ENCODE results near the gene NFIA. TPM values are rescaled to one million over a fixed set of nuclear protein-coding genes. Genes with fewer than 3 reads are reported as not detected.

NFIA gene
- total and polyA plus RNA-seq, 4 experiments from 2014 or later = 5.1 to 7.3 (median 6.7) TPM

GRCh38 chr1:61368876-61369275, 286.5 kb downstream of the NFIA start:
- Histone ChIP-seq H3K4me3 (ENCODE audit: low read length in 2 of 2) (no peak overlapping the region), H3K4me1 (ENCODE audit: insufficient read depth, low read length) (no peaks in the 10 kb centered on the region), H3K27ac (ENCODE audit: low read depth, low read length) (no peak overlapping the region), H3K9me3 (ENCODE audit: control insufficient read depth in 1 of 2, low read length in 2 of 2) (no peaks in the 10 kb centered on the region), H3K27me3 (ENCODE audit: insufficient read depth, low read length) (no peaks in the 10 kb centered on the region), H3K36me3 (ENCODE audit: insufficient read depth, low read length) (no peaks in the 10 kb centered on the region)
- DNase-seq = no peak
- no peaks in the 10 kb centered on the region for H3K9me3 Mint-ChIP-seq
- ChIA-PET CTCF (ENCODE audit: partially characterized antibody) (no interaction called here), POLR2A (ENCODE audit: partially characterized antibody) (no interaction called here)
- no peaks in the 10 kb centered on the region for H3K4me1 Mint-ChIP-seq
- intact Hi-C loops (cut with micrococcal nuclease) = no loop called here
- no peak overlapping the region for H3K4me3 Mint-ChIP-seq
- H3K27ac Mint-ChIP-seq = no peak overlapping the region
- peaks cover 0 to 10% of the 10 kb centered on the region in 2 donors for H3K36me3 Mint-ChIP-seq
- H3K27me3 Mint-ChIP-seq = no peaks in the 10 kb centered on the region

- Histone ChIP-seq H3K4me1 (ENCODE audit: insufficient read depth, low read length) (no peaks in the 10 kb centered on the region), H3K36me3 (ENCODE audit: insufficient read depth, low read length) (no peaks in the 10 kb centered on the region), H3K27ac (ENCODE audit: low read depth, low read length) (no peak overlapping the region), H3K27me3 (ENCODE audit: insufficient read depth, low read length) (no peaks in the 10 kb centered on the region), H3K9me3 (ENCODE audit: control insufficient read depth in 1 of 2, low read length in 2 of 2) (no peaks in the 10 kb centered on the region), H3K4me3 (ENCODE audit: low read length in 2 of 2) (no peak overlapping the region)
- no peak for DNase-seq
- Mint-ChIP-seq H3K27ac (no peak overlapping the region), H3K36me3 (peaks cover 0 to 10% of the 10 kb centered on the region in 2 donors), H3K4me3 (no peak overlapping the region), H3K27me3 (no peaks in the 10 kb centered on the region), H3K4me1 (no peaks in the 10 kb centered on the region), H3K9me3 (no peaks in the 10 kb centered on the region)
- CTCF ChIA-PET (ENCODE audit: partially characterized antibody) = no interaction called here
- POLR2A ChIA-PET (ENCODE audit: partially characterized antibody) = no interaction called here
- intact Hi-C loops (cut with micrococcal nuclease) = no loop called here
Measured at GRCh38 chr1:61370177-61370912, 288.0 kb downstream of the NFIA start.

- H3K27ac Mint-ChIP-seq = no peak overlapping the region
- ChIA-PET POLR2A (ENCODE audit: partially characterized antibody) (no interaction called here), CTCF (ENCODE audit: partially characterized antibody) (no interaction called here)
- Histone ChIP-seq H3K4me3 (ENCODE audit: low read length in 2 of 2) (no peak overlapping the region), H3K9me3 (ENCODE audit: control insufficient read depth in 1 of 2, low read length in 2 of 2) (no peaks in the 10 kb centered on the region), H3K4me1 (ENCODE audit: insufficient read depth, low read length) (no peaks in the 10 kb centered on the region), H3K36me3 (ENCODE audit: insufficient read depth, low read length) (no peaks in the 10 kb centered on the region), H3K27ac (ENCODE audit: low read depth, low read length) (no peak overlapping the region), H3K27me3 (ENCODE audit: insufficient read depth, low read length) (no peaks in the 10 kb centered on the region)
- H3K36me3 Mint-ChIP-seq = peaks cover 0 to 10% of the 10 kb centered on the region in 2 donors
- no peak overlapping the region for H3K4me3 Mint-ChIP-seq
- no peak for DNase-seq
- H3K9me3 Mint-ChIP-seq = no peaks in the 10 kb centered on the region
- H3K27me3 Mint-ChIP-seq = no peaks in the 10 kb centered on the region
- intact Hi-C loops (cut with micrococcal nuclease) = no loop called here
- H3K4me1 Mint-ChIP-seq = no peaks in the 10 kb centered on the region
Measured at GRCh38 chr1:61370913-61371279, 288.5 kb downstream of the NFIA start.

GRCh38 chr1:61372944-61373343, 290.6 kb downstream of the NFIA start:
- no peak for DNase-seq
- POLR2A ChIA-PET (ENCODE audit: partially characterized antibody) = no interaction called here
- Mint-ChIP-seq H3K27me3 (no peaks in the 10 kb centered on the region), H3K9me3 (no peaks in the 10 kb centered on the region), H3K27ac (no peak overlapping the region), H3K36me3 (peaks cover 0 to 10% of the 10 kb centered on the region in 2 donors), H3K4me1 (no peaks in the 10 kb centered on the region), H3K4me3 (no peak overlapping the region)
- no peaks in the 10 kb centered on the region for H3K9me3 ChIP-seq (ENCODE audit: control insufficient read depth in 1 of 2, low read length in 2 of 2)
- intact Hi-C loops (cut with micrococcal nuclease) = no loop called here
- no peak overlapping the region for H3K27ac ChIP-seq (ENCODE audit: low read depth, low read length)
- H3K36me3 ChIP-seq (ENCODE audit: insufficient read depth, low read length) = no peaks in the 10 kb centered on the region
- CTCF ChIA-PET (ENCODE audit: partially characterized antibody) = interaction anchor here (0.9 kb wide), 1 partner anchor 329 kb away, joined by 3 read pairs; no protein-coding TSS in a partner anchor
- no peaks in the 10 kb centered on the region for H3K27me3 ChIP-seq (ENCODE audit: insufficient read depth, low read length)
- H3K4me1 ChIP-seq (ENCODE audit: insufficient read depth, low read length) = no peaks in the 10 kb centered on the region
- no peak overlapping the region for H3K4me3 ChIP-seq (ENCODE audit: low read length in 2 of 2)

GRCh38 chr1:61374156-61374555, 291.8 kb downstream of the NFIA start:
- no peaks in the 10 kb centered on the region for H3K27me3 Mint-ChIP-seq

GRCh38 chr1:61375082-61375880, 292.9 kb downstream of the NFIA start:
- intact Hi-C loops (cut with micrococcal nuclease) = no loop called here
- Histone ChIP-seq H3K9me3 (ENCODE audit: control insufficient read depth in 1 of 2, low read length in 2 of 2) (no peaks in the 10 kb centered on the region), H3K27ac (ENCODE audit: low read depth, low read length) (no peak overlapping the region), H3K4me3 (ENCODE audit: low read length in 2 of 2) (no peak overlapping the region), H3K4me1 (ENCODE audit: insufficient read depth, low read length) (no peaks in the 10 kb centered on the region), H3K27me3 (ENCODE audit: insufficient read depth, low read length) (no peaks in the 10 kb centered on the region), H3K36me3 (ENCODE audit: insufficient read depth, low read length) (no peaks in the 10 kb centered on the region)
- Mint-ChIP-seq H3K27me3 (no peaks in the 10 kb centered on the region), H3K9me3 (no peaks in the 10 kb centered on the region), H3K4me3 (no peak overlapping the region), H3K4me1 (no peaks in the 10 kb centered on the region), H3K36me3 (peaks cover 0 to 10% of the 10 kb centered on the region in 2 donors), H3K27ac (no peak overlapping the region)
- CTCF ChIA-PET (ENCODE audit: partially characterized antibody) = no interaction called here
- no peak for DNase-seq
- POLR2A ChIA-PET (ENCODE audit: partially characterized antibody) = no interaction called here

More at GRCh38 chr1:61374156-61374555, 291.8 kb downstream of the NFIA start:
- Mint-ChIP-seq H3K4me3 (no peak overlapping the region), H3K9me3 (no peaks in the 10 kb centered on the region), H3K4me1 (no peaks in the 10 kb centered on the region), H3K36me3 (peaks cover 0 to 10% of the 10 kb centered on the region in 2 donors), H3K27ac (no peak overlapping the region)
- CTCF ChIA-PET (ENCODE audit: partially characterized antibody) = interaction anchor here (0.9 to 1.6 kb wide), 2 partner anchors 324 to 330 kb away, joined by 3 to 5 read pairs; no protein-coding TSS in a partner anchor
- no peaks in the 10 kb centered on the region for H3K27me3 ChIP-seq (ENCODE audit: insufficient read depth, low read length)
- POLR2A ChIA-PET (ENCODE audit: partially characterized antibody) = interaction anchor here (0.7 kb wide), 1 partner anchor 114 kb away, joined by 4 read pairs; no protein-coding TSS in a partner anchor
- no peak for DNase-seq
- H3K4me3 ChIP-seq (ENCODE audit: low read length in 2 of 2) = no peak overlapping the region
- H3K36me3 ChIP-seq (ENCODE audit: insufficient read depth, low read length) = no peaks in the 10 kb centered on the region
- no peaks in the 10 kb centered on the region for H3K9me3 ChIP-seq (ENCODE audit: control insufficient read depth in 1 of 2, low read length in 2 of 2)
- H3K27ac ChIP-seq (ENCODE audit: low read depth, low read length) = no peak overlapping the region
- no peaks in the 10 kb centered on the region for H3K4me1 ChIP-seq (ENCODE audit: insufficient read depth, low read length)
- intact Hi-C loops (cut with micrococcal nuclease) = no loop called here

- Mint-ChIP-seq H3K27ac (no peak overlapping the region), H3K9me3 (no peaks in the 10 kb centered on the region), H3K4me1 (no peaks in the 10 kb centered on the region), H3K27me3 (no peaks in the 10 kb centered on the region), H3K4me3 (no peak overlapping the region), H3K36me3 (peaks cover 0 to 3% of the 10 kb centered on the region in 2 donors)
- Histone ChIP-seq H3K27ac (ENCODE audit: low read depth, low read length) (no peak overlapping the region), H3K4me3 (ENCODE audit: low read length in 2 of 2) (no peak overlapping the region), H3K27me3 (ENCODE audit: insufficient read depth, low read length) (no peaks in the 10 kb centered on the region), H3K4me1 (ENCODE audit: insufficient read depth, low read length) (no peaks in the 10 kb centered on the region), H3K9me3 (ENCODE audit: control insufficient read depth in 1 of 2, low read length in 2 of 2) (no peaks in the 10 kb centered on the region), H3K36me3 (ENCODE audit: insufficient read depth, low read length) (no peaks in the 10 kb centered on the region)
- intact Hi-C loops (cut with micrococcal nuclease) = no loop called here
- ChIA-PET CTCF (ENCODE audit: partially characterized antibody) (no interaction called here), POLR2A (ENCODE audit: partially characterized antibody) (no interaction called here)
- DNase-seq = no peak
Measured at GRCh38 chr1:61376151-61376550, 293.8 kb downstream of the NFIA start.

Measured in CD4-positive, alpha-beta memory T cell (primary cell).